ENCODE results near the gene XYLB.
"Not testable (repeated sequence)": the region's sequence is repeated elsewhere in the genome, so short reads cannot be mapped to it uniquely, and the experiment has no call there.

The XYLB gene

GRCh38 chr3:38433661-38434060, 87.1 kb downstream of the XYLB start:
- H3K36me3 ChIP-seq; H3K27ac ChIP-seq; H3K4me3 ChIP-seq (ENCODE audit: low read depth, low read length); H3K27me3 ChIP-seq (ENCODE audit: insufficient read depth, low read depth, severe bottlenecking); DNase-seq: not testable (repeated sequence)
- H3K9me3 ChIP-seq (ENCODE audit: severe bottlenecking), result peaks cover 48% of the 10 kb centered on the region

DNA sequence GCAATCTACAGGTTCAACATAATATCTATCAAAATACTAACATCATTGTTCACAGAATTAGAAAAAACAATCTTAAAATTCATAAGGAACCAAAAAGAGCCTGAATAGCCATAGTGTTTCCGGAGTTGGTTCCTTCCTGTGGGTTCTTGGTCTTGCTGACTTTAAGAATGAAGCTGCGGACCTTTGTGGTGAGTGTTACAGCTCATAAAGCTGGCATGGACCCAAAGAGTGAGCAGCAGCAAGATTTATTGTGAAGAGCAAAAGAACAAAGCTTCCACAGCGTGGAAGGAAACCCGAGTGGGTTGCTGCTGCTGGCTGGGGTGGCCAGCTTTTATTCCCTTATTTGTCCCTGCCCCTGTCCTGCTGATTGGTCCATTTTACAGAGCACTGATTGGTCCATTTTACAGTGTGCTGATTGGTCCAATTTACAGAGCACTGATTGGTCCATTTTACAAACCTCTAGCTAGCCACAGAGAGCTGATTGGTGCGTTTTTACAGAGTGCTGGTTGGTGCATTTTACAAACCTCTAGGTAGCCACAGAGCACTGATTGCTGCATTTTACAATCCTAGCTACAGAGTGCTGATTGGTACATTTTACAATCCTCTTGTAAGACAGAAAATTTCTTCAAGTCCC, 92.0 kb downstream of the XYLB start:
- H3K36me3 ChIP-seq; H3K27ac ChIP-seq; DNase-seq; H3K27me3 ChIP-seq (ENCODE audit: insufficient read depth, low read depth, severe bottlenecking); H3K4me3 ChIP-seq (ENCODE audit: low read depth, low read length): not testable (repeated sequence)
- peaks cover 32% of the 10 kb centered on the region for H3K9me3 ChIP-seq (ENCODE audit: severe bottlenecking)

- not testable (repeated sequence) for H3K27me3 ChIP-seq (ENCODE audit: insufficient read depth, low read depth, severe bottlenecking); H3K4me3 ChIP-seq (ENCODE audit: low read depth, low read length)
Observed at GRCh38 chr3:38443205-38443604, 96.6 kb downstream of the XYLB start.

DNA sequence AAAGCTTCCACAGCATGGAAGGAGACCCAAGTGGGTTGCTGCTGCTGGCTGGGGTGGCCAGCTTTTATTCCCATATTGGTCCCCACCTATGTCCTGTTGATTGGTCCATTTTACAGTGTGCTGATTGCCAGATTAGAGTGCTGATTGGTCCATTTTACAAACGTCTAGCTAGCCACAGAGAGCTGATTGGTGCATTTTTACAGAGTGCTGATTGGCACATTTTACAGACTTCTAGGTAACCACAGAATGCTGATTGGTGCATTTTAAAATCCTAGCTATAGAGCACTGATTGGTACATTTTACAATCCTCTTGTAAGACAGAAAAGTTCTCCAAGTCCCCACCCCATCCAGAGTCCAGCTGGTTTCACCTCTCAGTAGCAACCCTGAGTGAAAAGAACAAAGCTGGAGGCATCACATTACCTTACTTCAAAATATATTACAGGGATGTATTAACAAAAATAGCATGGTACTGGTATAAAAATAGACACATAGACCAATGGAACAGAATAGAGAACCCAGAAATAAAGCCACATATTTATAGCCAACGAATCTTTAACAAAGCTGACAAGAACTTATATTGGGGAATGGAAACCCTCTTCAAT, 99.6 kb downstream of the XYLB start:
- H3K9me3 ChIP-seq (ENCODE audit: severe bottlenecking), result no peaks in the 10 kb centered on the region
- H3K27ac ChIP-seq, result no peak overlapping the region
- TF ChIP-seq, protein P1, sequence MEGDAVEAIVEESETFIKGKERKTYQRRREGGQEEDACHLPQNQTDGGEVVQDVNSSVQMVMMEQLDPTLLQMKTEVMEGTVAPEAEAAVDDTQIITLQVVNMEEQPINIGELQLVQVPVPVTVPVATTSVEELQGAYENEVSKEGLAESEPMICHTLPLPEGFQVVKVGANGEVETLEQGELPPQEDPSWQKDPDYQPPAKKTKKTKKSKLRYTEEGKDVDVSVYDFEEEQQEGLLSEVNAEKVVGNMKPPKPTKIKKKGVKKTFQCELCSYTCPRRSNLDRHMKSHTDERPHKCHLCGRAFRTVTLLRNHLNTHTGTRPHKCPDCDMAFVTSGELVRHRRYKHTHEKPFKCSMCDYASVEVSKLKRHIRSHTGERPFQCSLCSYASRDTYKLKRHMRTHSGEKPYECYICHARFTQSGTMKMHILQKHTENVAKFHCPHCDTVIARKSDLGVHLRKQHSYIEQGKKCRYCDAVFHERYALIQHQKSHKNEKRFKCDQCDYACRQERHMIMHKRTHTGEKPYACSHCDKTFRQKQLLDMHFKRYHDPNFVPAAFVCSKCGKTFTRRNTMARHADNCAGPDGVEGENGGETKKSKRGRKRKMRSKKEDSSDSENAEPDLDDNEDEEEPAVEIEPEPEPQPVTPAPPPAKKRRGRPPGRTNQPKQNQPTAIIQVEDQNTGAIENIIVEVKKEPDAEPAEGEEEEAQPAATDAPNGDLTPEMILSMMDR (IDR thresholded peaks at IDR 0.05; ENCODE audit: low read depth, low read length), result no peak
- no peaks in the 10 kb centered on the region for H3K27me3 ChIP-seq (ENCODE audit: insufficient read depth, low read depth, severe bottlenecking)
- no peak overlapping the region for H3K4me3 ChIP-seq (ENCODE audit: low read depth, low read length)
- no peaks in the 10 kb centered on the region for H3K36me3 ChIP-seq
- DNase-seq, result no peak

More at GRCh38 chr3:38443205-38443604, 96.6 kb downstream of the XYLB start:
- not testable (repeated sequence) for H3K27ac ChIP-seq, H3K36me3 ChIP-seq, DNase-seq
- peaks cover 10% of the 10 kb centered on the region for H3K9me3 ChIP-seq (ENCODE audit: severe bottlenecking)

DNA sequence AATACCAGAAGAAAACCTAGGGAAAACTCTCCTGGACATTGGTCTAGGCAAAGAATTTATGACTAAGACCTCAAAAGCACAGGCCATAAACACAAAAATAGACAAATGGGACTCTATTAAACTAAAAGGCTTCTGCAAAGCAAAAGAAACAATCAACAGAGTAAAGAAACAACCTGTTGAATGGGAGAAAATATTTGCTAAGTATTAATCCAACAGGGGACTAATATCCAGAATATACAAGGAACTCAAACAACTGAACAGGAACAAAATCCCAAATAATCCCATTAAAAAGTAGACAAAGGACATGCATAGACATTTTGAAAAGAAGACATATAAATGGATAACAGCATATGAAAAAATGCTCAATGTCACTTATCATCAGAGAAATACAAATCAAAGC, 100.2 kb downstream of the XYLB start:
- no peak for DNase-seq
- Histone ChIP-seq H3K36me3 (no peaks in the 10 kb centered on the region), H3K27ac (no peak overlapping the region), H3K27me3 (ENCODE audit: insufficient read depth, low read depth, severe bottlenecking) (no peaks in the 10 kb centered on the region), H3K9me3 (ENCODE audit: severe bottlenecking) (no peaks in the 10 kb centered on the region), H3K4me3 (ENCODE audit: low read depth, low read length) (no peak overlapping the region)
- TF ChIP-seq, protein P1 (IDR thresholded peaks at IDR 0.05; ENCODE audit: low read depth, low read length), result no peak

DNA sequence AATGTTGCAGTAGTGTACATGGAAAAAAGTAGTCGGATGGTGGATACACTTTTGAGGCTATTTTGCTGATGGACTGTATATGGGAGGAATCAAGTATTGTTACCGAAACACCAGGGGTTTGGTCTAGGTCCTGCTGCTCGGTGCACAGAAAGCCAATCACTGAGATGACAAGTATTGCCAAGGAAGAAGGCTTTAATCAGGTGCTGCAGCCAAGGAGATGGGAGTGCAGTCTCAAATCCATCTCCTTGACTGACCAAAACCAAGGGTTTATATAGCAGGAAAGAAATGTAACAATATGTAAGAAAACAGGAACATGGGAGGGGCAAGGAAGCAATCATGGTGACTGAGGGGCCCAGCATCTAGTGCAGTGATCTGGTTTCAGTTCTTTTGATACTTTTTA, 104.3 kb downstream of the XYLB start:
- TF ChIP-seq, protein P1 (IDR thresholded peaks at IDR 0.05; ENCODE audit: low read depth, low read length), result no peak
- H3K27ac ChIP-seq, result no peak overlapping the region
- H3K36me3 ChIP-seq, result peaks cover 4% of the 10 kb centered on the region; the same call in 1 of the 2 replicates
- no peaks in the 10 kb centered on the region for H3K27me3 ChIP-seq (ENCODE audit: insufficient read depth, low read depth, severe bottlenecking)
- no peak for DNase-seq
- no peaks in the 10 kb centered on the region for H3K9me3 ChIP-seq (ENCODE audit: severe bottlenecking)
- no peak overlapping the region for H3K4me3 ChIP-seq (ENCODE audit: low read depth, low read length)

- peak; percentile 90 for DNase-seq
- H3K27ac ChIP-seq, result peak within 1 kb of the TSS; percentile 97
- H3K36me3 ChIP-seq, result peaks cover 4% of the 10 kb centered on the region; the same call in 1 of the 2 replicates
- no peaks in the 10 kb centered on the region for H3K9me3 ChIP-seq (ENCODE audit: severe bottlenecking)
- TF ChIP-seq, protein P1 (IDR thresholded peaks at IDR 0.05; ENCODE audit: low read depth, low read length), result no peak
- H3K4me3 ChIP-seq (ENCODE audit: low read depth, low read length), result peak within 1 kb of the TSS; percentile 87
- H3K27me3 ChIP-seq (ENCODE audit: insufficient read depth, low read depth, severe bottlenecking), result no peaks in the 10 kb centered on the region
Observed at GRCh38 chr3:38453075-38453912, 106.7 kb downstream of the XYLB start, which contains the start of gene ACVR2B. ACVR2B (plus strand) TSS chr3:38453890; CDS start chr3:38454323, 433 bp downstream.
